Right lobe of liver (tissue), 6 donors: ENCODE data around the gene PFKP. TPM values are rescaled to one million over a fixed set of nuclear protein-coding genes. Genes with fewer than 3 reads are reported as not detected.

Experiments used
- ATAC-seq, 4 donors: fragments of 200-7000 bp; cut with Tn5 transposase; one replicate each; pipeline ENCODE4 v1.9.1; 2020; ENCODE audit warnings: mild to moderate bottlenecking in 4 of 4, moderate library complexity in 4 of 4
- DNase-seq, 3 donors: peaks; one replicate each; pipeline ENCODE4 v3.0.0-alpha.2; 2020
- H3K27ac ChIP-seq, 3 donors: fragments of 200-600 bp; one replicate each; pipeline ENCODE4 v1.8.0; 2022
- H3K27me3 ChIP-seq, 2 donors: fragments of 200-600 bp; one replicate each; pipeline ENCODE4 v1.8.0; 2022
- H3K36me3 ChIP-seq, 4 donors: fragments of 200-600 bp; sonication (generic) in 1 of 4; one replicate each; pipeline versions ENCODE4 v1.5.1 to v1.8.0; 2017 to 2022; ENCODE audit warnings: control low read depth in 1 of 4
- H3K4me1 ChIP-seq, 4 donors: fragments of 200-600 bp; sonication (generic) in 1 of 4; one replicate each; pipeline versions ENCODE4 v1.5.1 to v1.8.0; 2017 to 2022; ENCODE audit warnings: control low read depth in 1 of 4
- H3K4me3 ChIP-seq, 3 donors: fragments of 200-600 bp; one replicate each; pipeline ENCODE4 v1.8.0; 2022
- H3K9me3 ChIP-seq, 4 donors: fragments of 200-600 bp; sonication (generic) in 1 of 4; one replicate each; pipeline versions ENCODE4 v1.5.1 to v1.8.0; 2017 to 2022; ENCODE audit warnings: control low read depth in 1 of 4
- CTCF ChIP-seq, 4 donors: fragments of 200-600 bp in 3 of 4; fragments of 450-650 bp in 1 of 4; IDR thresholded peaks; one replicate each; pipeline versions ENCODE4 v1.5.1 to v1.8.0; 2016 to 2022; ENCODE audit warnings: antibody characterized with exemption in 4 of 4, mild to moderate bottlenecking in 2 of 4
- POLR2A ChIP-seq: fragments of 450-650 bp; IDR thresholded peaks from one replicate; pipeline ENCODE4 v1.6.1; 2017; ENCODE audit warnings: antibody characterized with exemption, mild to moderate bottlenecking
- WGBS: methylation state at CpG from one replicate; pipeline ENCODE4 v1.1.6; 2018; ENCODE audit warnings: low coverage, low lambda C conversion rate; ENCODE audit not compliant: insufficient coverage; ENCODE audit errors: missing lambda C conversion rate; 5-methylcytosine and 5-hydroxymethylcytosine counted together
- intact Hi-C, 2 donors: fragments of 100-400 bp; cut with DNase I; formaldehyde crosslinking; loops; one replicate each; pipeline versions ENCODE4 v1.11.2 to v1.14.1; 2022
- total RNA-seq, 6 experiments: library from RNA; depleted of rRNA in 2 of 6; stranded (reverse); fragments of >200 nt in 2 of 6; fragmentation: NEBNext Ultra II Directional in 3 of 6; extraction: Animal tissue kit (Norgen Biotek cat#: 25700) in 3 of 6; gene quantifications; one replicate each; pipeline versions ENCODE4 v1.1.0 to v1.2.4, GENCODE V29; 2016 to 2023
- donor health status: DM: no; HTN: yes; CAD: no.
- donor health status: DM: no; HTN: no; CAD: no.
- donor health status: DM: no; HTN: no; CAD: no.
- donor health status: DM: no; HTN: yes; CAD: no.
- donor health status: DM: no; HTN: yes; CAD: no.

The PFKP gene
- total RNA-seq, 6 experiments from 2014 or later = 0.66 to 24.1 (median 9.2) TPM

GRCh38 chr10:3047596-3047995 is 19.8 kb upstream of the PFKP start:
- no peaks in the 10 kb centered on the region for H3K27me3 ChIP-seq
- no peaks in the 10 kb centered on the region for H3K4me1 ChIP-seq
- intact Hi-C loops = loop anchor here in 1 of 2 donors (10.0 kb wide), 1 partner anchor 123 kb away; no protein-coding TSS in a partner anchor
- no peaks in the 10 kb centered on the region for H3K9me3 ChIP-seq
- H3K4me3 ChIP-seq = no peak overlapping the region
- DNase-seq (no peak), ATAC-seq (no peak)
- no peaks in the 10 kb centered on the region for H3K36me3 ChIP-seq
- 64% methylated on average over 5 of the region's 6 CpGs for WGBS
- no peak for TF ChIP-seq POLR2A
- no peak for TF ChIP-seq CTCF (IDR thresholded peaks at IDR 0.05)
- no peak overlapping the region for H3K27ac ChIP-seq

GRCh38 chr10:3048119-3049019 is 19.0 kb upstream of the PFKP start:
- H3K4me1 ChIP-seq = no peaks in the 10 kb centered on the region
- H3K36me3 ChIP-seq = no peaks in the 10 kb centered on the region
- DNase-seq = no peak
- intact Hi-C loops = loop anchor here in 1 of 2 donors (10.0 kb wide), 1 partner anchor 124 kb away; no protein-coding TSS in a partner anchor
- H3K9me3 ChIP-seq = no peaks in the 10 kb centered on the region
- no peak for TF ChIP-seq POLR2A
- no peak for TF ChIP-seq CTCF (IDR thresholded peaks at IDR 0.05)
- H3K27me3 ChIP-seq = no peaks in the 10 kb centered on the region
- H3K27ac ChIP-seq = no peak overlapping the region
- no peak overlapping the region for H3K4me3 ChIP-seq
- 56% methylated on average over 13 of the region's 17 CpGs for WGBS
- no peak for ATAC-seq

- DNase-seq (no peak), ATAC-seq (no peak)
- Histone ChIP-seq H3K27me3 (no peaks in the 10 kb centered on the region), H3K36me3 (no peaks in the 10 kb centered on the region), H3K27ac (no peak overlapping the region), H3K4me1 (no peaks in the 10 kb centered on the region), H3K9me3 (no peaks in the 10 kb centered on the region), H3K4me3 (no peak overlapping the region)
- intact Hi-C loops = no loop called here
- WGBS = 58% methylated on average over 5 of the region's 5 CpGs
- TF ChIP-seq POLR2A (no peak), CTCF (IDR thresholded peaks at IDR 0.05) (no peak)
Measured at GRCh38 chr10:3051692-3052091, 15.7 kb upstream of the PFKP start.

- no peak overlapping the region for H3K4me3 ChIP-seq
- no peaks in the 10 kb centered on the region for H3K4me1 ChIP-seq
- no peak for DNase-seq
- H3K36me3 ChIP-seq = no peaks in the 10 kb centered on the region
- no peak for TF ChIP-seq CTCF (IDR thresholded peaks at IDR 0.05)
- TF ChIP-seq POLR2A = no peak
- H3K27ac ChIP-seq = no peak overlapping the region
- ATAC-seq = no peak
- no peaks in the 10 kb centered on the region for H3K27me3 ChIP-seq
- WGBS = 65% methylated on average over 2 of the region's 2 CpGs
- H3K9me3 ChIP-seq = no peaks in the 10 kb centered on the region
- intact Hi-C loops = no loop called here
Measured at GRCh38 chr10:3053155-3053554, 14.2 kb upstream of the PFKP start.
